ENCODE data around the gene FOXA1.

DNA sequence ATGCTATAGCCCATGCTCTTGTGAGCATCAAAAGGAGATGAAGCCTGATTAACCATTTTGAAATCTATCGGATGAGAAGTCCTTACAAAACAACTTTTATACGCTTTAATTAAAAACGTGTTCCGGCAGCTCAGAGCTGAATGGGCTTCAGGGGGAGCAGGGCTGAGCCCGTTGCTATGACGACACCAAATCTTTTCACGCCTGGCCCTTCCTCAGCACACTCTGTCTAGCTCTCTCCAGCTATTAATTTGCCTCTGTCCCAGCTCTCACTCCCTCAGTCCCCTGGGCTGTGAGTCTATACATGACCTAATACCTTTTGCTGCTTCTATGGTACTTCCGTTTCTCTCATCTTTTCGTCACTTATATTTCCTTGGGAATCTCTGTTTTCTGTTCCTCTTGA is 15.8 kb downstream of the FOXA1 start:
- no peak for TF ChIP-seq CTCF (IDR thresholded peaks at IDR 0.05)
- no peak for TF ChIP-seq POLR2A (IDR thresholded peaks at IDR 0.05)

Data from heart left ventricle (tissue), 13 donors.